Neural cell (in vitro differentiated cells): ENCODE results near the gene ARHGEF19. TPM values are rescaled to one million over a fixed set of nuclear protein-coding genes. Genes with fewer than 3 reads are reported as not detected.
"Not testable (repeated sequence)": the region's sequence is repeated elsewhere in the genome, so short reads cannot be mapped to it uniquely, and the experiment has no call there.

Experiments used
- H2AFZ ChIP-seq: fragments of 200-600, 300-800 bp; sonication (generic), shearing (Covaris generic); 2 replicates; pipeline ENCODE4 v1.6.0; 2014; ENCODE audit warnings: low read depth, mild to moderate bottlenecking, antibody characterized with exemption, low read length, moderate library complexity
- H3F3A ChIP-seq: fragments of 200-600 bp; shearing (Covaris generic); 2 replicates; pipeline ENCODE4 v1.6.1; 2016; ENCODE audit warnings: mild to moderate bottlenecking, moderate library complexity, mixed read lengths, antibody characterized with exemption, low read length; ENCODE audit not compliant: insufficient read depth, poor library complexity, severe bottlenecking
- H3K27ac ChIP-seq: fragments of 200-600, 300-800 bp; sonication (generic), shearing (Covaris generic); 2 replicates; pipeline ENCODE4 v1.5.1; 2014; ENCODE audit warnings: mild to moderate bottlenecking, low read length, moderate library complexity
- H3K27me3 ChIP-seq: fragments of 300-800, 200-600 bp; sonication (generic), shearing (Covaris generic); 2 replicates; pipeline ENCODE4 v1.6.0; 2014; ENCODE audit warnings: mild to moderate bottlenecking, low read depth, low read length, moderate library complexity; ENCODE audit not compliant: insufficient read depth
- H3K36me3 ChIP-seq: fragments of 300-800, 200-600 bp; sonication (generic), shearing (Covaris generic); 2 replicates; pipeline ENCODE4 v1.5.1; 2014; ENCODE audit warnings: mild to moderate bottlenecking, antibody characterized with exemption, low read length, moderate library complexity; ENCODE audit not compliant: insufficient read depth
- H3K4me2 ChIP-seq: fragments of 300-800, 200-600 bp; sonication (generic), shearing (Covaris generic); 2 replicates; pipeline ENCODE4 v1.6.0; 2014; ENCODE audit warnings: mild to moderate bottlenecking, low read length
- H3K4me3 ChIP-seq: fragments of 300-800, 200-600 bp; sonication (generic), shearing (Covaris generic); 2 replicates; pipeline ENCODE4 v1.5.1; 2014; ENCODE audit warnings: mild to moderate bottlenecking, low read length, moderate library complexity
- H3K79me2 ChIP-seq: fragments of 200-600 bp; shearing (Covaris generic); replicated peaks from 2 replicates; pipeline ENCODE4 v1.6.0; 2014; ENCODE audit warnings: mild to moderate bottlenecking, low read length, moderate library complexity; ENCODE audit not compliant: insufficient read depth
- H3K9ac ChIP-seq: fragments of 300-800, 200-600 bp; sonication (generic), shearing (Covaris generic); 2 replicates; pipeline ENCODE4 v1.6.1; 2016; ENCODE audit warnings: mild to moderate bottlenecking, low read length, mixed read lengths
- H3K9me2 ChIP-seq: fragments of 200-600 bp; shearing (Covaris generic); 2 replicates; pipeline ENCODE4 v1.6.1; 2016; ENCODE audit warnings: mild to moderate bottlenecking, low read length, mixed read lengths; ENCODE audit not compliant: insufficient read depth
- H3K9me3 ChIP-seq: fragments of 200-600, 300-800 bp; sonication (generic), shearing (Covaris generic); 2 replicates; pipeline ENCODE4 v1.6.1; 2016; ENCODE audit warnings: mild to moderate bottlenecking, mixed run types, low read length, moderate library complexity, mixed read lengths
- H4K20me1 ChIP-seq: fragments of 200-600 bp; shearing (Covaris generic); 2 replicates; pipeline ENCODE4 v1.6.1; 2016; ENCODE audit warnings: mild to moderate bottlenecking, mixed run types; ENCODE audit not compliant: insufficient read depth
- EP300 ChIP-seq: fragments of 450-650 bp; conservative IDR thresholded peaks from 2 replicates; pipeline ENCODE4 v1.6.1; 2014; ENCODE audit warnings: antibody characterized with exemption, mild to moderate bottlenecking, moderate library complexity; ENCODE audit not compliant: poor library complexity, severe bottlenecking
- EZH2 ChIP-seq: fragments of 200-600, 300-800 bp; shearing (Covaris generic), sonication (generic); IDR thresholded peaks from 2 replicates; pipeline ENCODE4 v1.6.1; 2014; ENCODE audit warnings: antibody characterized with exemption, low read length, borderline replicate concordance, mild to moderate bottlenecking; ENCODE audit not compliant: insufficient read depth, poor library complexity, severe bottlenecking
- MXI1 ChIP-seq: fragments of 450-650 bp; conservative IDR thresholded peaks from 2 replicates; pipeline ENCODE4 v1.6.1; 2014; ENCODE audit warnings: antibody characterized with exemption, mild to moderate bottlenecking; ENCODE audit not compliant: poor library complexity, severe bottlenecking
- POLR2AphosphoS5 ChIP-seq: IDR thresholded peaks from 2 replicates; pipeline ENCODE4 v1.6.1; 2012
- RAD21 ChIP-seq: fragments of 450-650 bp; conservative IDR thresholded peaks from 2 replicates; pipeline ENCODE4 v1.6.1; 2014; ENCODE audit warnings: antibody characterized with exemption, mild to moderate bottlenecking, moderate library complexity
- SMC3 ChIP-seq: fragments of 450-650 bp; conservative IDR thresholded peaks from 2 replicates; pipeline ENCODE4 v1.6.1; 2014; ENCODE audit warnings: antibody characterized with exemption, mild to moderate bottlenecking, moderate library complexity; ENCODE audit not compliant: poor library complexity
- TAF1 ChIP-seq: IDR thresholded peaks from 2 replicates; pipeline ENCODE4 v1.6.1; 2012; ENCODE audit warnings: low read depth
- polyA plus RNA-seq: library from polyadenylated mRNA; depleted of rRNA; stranded (reverse); fragments of >200 nt; gene quantifications from 2 replicates; pipeline ENCODE4 v1.2.3, GENCODE V29; 2014
- TF ChIP-seq, protein P1 (sequence below): fragments of 450-650 bp; IDR thresholded peaks from 2 replicates; pipeline ENCODE4 v1.5.1; 2014; ENCODE audit warnings: antibody characterized with exemption, mild to moderate bottlenecking, moderate library complexity; ENCODE audit not compliant: poor library complexity, severe bottlenecking
- TF ChIP-seq, protein P2 (sequence below): IDR thresholded peaks from 2 replicates; pipeline ENCODE4 v1.6.1; 2012; ENCODE audit warnings: borderline replicate concordance

Gene ARHGEF19
- polyA plus RNA-seq, 1 donor from 2014 or later, result 0.93 TPM

DNA sequence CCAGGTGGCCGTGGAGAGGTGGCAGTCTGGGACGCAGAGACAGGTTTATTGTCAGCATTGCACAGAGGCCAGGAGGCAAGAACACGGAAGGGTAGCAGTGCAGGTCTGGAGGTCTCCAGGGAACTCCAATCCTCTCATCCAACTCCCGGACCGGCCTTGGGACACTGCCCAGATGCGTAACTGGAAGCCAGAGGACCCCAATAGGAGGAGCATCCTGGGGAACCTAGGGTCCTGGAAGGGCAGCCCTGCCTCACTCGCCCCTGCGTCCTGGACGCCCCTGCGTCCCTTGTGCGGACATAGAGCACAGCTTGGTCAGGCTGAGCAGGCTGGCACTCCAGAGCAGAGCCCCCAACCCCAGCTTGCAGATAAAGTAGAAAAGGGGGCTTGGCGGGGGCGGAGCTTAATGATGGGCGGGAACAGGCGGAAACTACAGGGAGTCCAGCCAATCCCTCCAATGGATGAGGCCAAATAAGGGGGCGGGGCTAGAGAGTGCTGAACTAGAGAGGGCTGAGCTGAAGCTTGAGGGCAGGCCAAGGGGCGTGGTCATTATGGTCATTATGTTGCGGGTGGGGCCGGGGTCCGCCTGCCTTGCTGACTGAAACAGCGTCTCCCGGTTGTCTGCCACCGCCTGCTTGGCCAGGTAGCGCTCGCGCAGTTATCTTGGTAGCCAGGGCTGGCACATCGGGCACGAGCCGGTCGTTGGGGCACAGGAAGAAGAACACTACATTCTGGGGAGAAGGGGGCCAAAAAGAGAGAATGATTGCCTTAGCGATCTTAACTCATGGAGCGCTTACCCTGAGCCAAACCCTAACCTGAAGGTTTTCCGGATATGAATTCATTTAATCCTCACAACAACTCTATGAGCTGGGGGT is 3.7 kb upstream of the ARHGEF19 start:
- Histone ChIP-seq H3K79me2 (no peaks in the 10 kb centered on the region), H3K27ac (no peak overlapping the region), H3K4me3 (peak overlapping the region; percentile 21), H3K27me3 (peaks cover 24% of the 10 kb centered on the region), H3F3A (no peaks in the 10 kb centered on the region), H3K4me2 (no peak overlapping the region), H3K9me2 (no peaks in the 10 kb centered on the region), H3K9me3 (no peaks in the 10 kb centered on the region), H3K36me3 (no peaks in the 10 kb centered on the region), H2AFZ (no peak overlapping the region), H4K20me1 (no peaks in the 10 kb centered on the region), H3K9ac (no peak overlapping the region)
- TF ChIP-seq MXI1 (no peak), SMC3 (no peak), RAD21 (no peak), POLR2AphosphoS5 (no peak), EZH2 (no peak), EP300 (no peak), TAF1 (no peak)
- TF ChIP-seq, protein P1, sequence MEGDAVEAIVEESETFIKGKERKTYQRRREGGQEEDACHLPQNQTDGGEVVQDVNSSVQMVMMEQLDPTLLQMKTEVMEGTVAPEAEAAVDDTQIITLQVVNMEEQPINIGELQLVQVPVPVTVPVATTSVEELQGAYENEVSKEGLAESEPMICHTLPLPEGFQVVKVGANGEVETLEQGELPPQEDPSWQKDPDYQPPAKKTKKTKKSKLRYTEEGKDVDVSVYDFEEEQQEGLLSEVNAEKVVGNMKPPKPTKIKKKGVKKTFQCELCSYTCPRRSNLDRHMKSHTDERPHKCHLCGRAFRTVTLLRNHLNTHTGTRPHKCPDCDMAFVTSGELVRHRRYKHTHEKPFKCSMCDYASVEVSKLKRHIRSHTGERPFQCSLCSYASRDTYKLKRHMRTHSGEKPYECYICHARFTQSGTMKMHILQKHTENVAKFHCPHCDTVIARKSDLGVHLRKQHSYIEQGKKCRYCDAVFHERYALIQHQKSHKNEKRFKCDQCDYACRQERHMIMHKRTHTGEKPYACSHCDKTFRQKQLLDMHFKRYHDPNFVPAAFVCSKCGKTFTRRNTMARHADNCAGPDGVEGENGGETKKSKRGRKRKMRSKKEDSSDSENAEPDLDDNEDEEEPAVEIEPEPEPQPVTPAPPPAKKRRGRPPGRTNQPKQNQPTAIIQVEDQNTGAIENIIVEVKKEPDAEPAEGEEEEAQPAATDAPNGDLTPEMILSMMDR, result no peak
- TF ChIP-seq, protein P2, sequence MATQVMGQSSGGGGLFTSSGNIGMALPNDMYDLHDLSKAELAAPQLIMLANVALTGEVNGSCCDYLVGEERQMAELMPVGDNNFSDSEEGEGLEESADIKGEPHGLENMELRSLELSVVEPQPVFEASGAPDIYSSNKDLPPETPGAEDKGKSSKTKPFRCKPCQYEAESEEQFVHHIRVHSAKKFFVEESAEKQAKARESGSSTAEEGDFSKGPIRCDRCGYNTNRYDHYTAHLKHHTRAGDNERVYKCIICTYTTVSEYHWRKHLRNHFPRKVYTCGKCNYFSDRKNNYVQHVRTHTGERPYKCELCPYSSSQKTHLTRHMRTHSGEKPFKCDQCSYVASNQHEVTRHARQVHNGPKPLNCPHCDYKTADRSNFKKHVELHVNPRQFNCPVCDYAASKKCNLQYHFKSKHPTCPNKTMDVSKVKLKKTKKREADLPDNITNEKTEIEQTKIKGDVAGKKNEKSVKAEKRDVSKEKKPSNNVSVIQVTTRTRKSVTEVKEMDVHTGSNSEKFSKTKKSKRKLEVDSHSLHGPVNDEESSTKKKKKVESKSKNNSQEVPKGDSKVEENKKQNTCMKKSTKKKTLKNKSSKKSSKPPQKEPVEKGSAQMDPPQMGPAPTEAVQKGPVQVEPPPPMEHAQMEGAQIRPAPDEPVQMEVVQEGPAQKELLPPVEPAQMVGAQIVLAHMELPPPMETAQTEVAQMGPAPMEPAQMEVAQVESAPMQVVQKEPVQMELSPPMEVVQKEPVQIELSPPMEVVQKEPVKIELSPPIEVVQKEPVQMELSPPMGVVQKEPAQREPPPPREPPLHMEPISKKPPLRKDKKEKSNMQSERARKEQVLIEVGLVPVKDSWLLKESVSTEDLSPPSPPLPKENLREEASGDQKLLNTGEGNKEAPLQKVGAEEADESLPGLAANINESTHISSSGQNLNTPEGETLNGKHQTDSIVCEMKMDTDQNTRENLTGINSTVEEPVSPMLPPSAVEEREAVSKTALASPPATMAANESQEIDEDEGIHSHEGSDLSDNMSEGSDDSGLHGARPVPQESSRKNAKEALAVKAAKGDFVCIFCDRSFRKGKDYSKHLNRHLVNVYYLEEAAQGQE, result no peak

DNA sequence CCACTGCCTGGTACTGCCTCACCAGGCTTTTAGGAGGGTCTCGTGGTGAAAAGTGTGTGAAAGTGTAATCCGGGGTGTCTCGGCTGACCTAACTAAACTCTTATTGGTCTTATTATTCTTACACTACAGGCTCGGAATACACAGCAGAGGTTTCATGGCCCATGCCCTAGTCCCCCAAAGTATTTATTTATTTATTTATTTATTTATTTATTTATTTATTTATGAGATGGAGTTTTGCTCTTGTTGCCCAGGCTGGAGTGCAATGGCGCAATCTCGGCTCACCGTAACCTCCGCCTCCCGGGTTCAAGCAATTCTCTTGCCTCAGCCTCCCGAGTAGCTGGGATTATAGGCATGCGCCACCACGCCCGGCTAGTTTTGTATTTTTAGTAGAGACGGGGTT is 2.8 kb upstream of the ARHGEF19 start:
- H3K9me3 ChIP-seq, H4K20me1 ChIP-seq, H3K4me2 ChIP-seq, H3K36me3 ChIP-seq, H3K9me2 ChIP-seq, H3F3A ChIP-seq, H3K27ac ChIP-seq, H3K9ac ChIP-seq, H3K4me3 ChIP-seq, H2AFZ ChIP-seq, H3K79me2 ChIP-seq: not testable (repeated sequence)
- H3K27me3 ChIP-seq, result peaks cover 24% of the 10 kb centered on the region

DNA sequence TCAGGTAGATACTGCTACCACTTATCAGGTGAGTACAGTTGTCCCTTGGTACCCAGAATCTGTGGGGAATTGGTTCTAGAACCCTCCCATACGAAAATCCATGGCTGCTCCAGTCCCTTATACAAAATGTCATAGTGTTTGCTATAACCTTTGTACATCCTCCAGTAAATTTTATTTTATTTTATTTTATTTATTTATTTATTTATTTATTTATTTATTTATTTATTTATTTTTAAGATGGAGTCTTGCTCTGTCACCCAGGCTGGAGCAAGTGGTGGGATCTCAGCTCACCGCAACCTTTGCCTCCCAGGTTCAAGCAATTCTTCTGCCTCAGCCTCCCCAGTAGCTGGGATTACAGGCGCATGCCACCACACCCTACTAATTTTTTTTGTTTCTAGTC is 1.1 kb upstream of the ARHGEF19 start:
- H3K4me2 ChIP-seq, H2AFZ ChIP-seq, H3K79me2 ChIP-seq, H3K9me3 ChIP-seq, H4K20me1 ChIP-seq, H3K4me3 ChIP-seq, H3K27ac ChIP-seq, H3K9ac ChIP-seq, H3K9me2 ChIP-seq, H3K36me3 ChIP-seq, H3F3A ChIP-seq: not testable (repeated sequence)
- H3K27me3 ChIP-seq, result peaks cover 24% of the 10 kb centered on the region
